ENCODE results near the gene TMEM80.

TMEM80 gene

GRCh38 chr11:662689-663274 is 32.8 kb upstream of the TMEM80 start:
- DNase-seq (ENCODE audit: low spot score): peak; percentile 83

GRCh38 chr11:665062-665703 is 30.4 kb upstream of the TMEM80 start:
- no peak for DNase-seq (ENCODE audit: low spot score)
- TF ChIP-seq CTCF (IDR thresholded peaks at IDR 0.05; ENCODE audit: borderline replicate concordance, control extremely low read depth, extremely low read depth, insufficient read depth, missing control alignments): no peak
- in situ Hi-C loops (cut with MboI; ENCODE audit: low sequenced_read_pairs, unreplicated experiment): no loop called here

More at GRCh38 chr11:662689-663274, 32.8 kb upstream of the TMEM80 start:
- TF ChIP-seq CTCF (IDR thresholded peaks at IDR 0.05; ENCODE audit: borderline replicate concordance, control extremely low read depth, extremely low read depth, insufficient read depth, missing control alignments): peak; percentile 68
- in situ Hi-C loops (cut with MboI; ENCODE audit: low sequenced_read_pairs, unreplicated experiment): no loop called here

- in situ Hi-C loops (cut with MboI; ENCODE audit: low sequenced_read_pairs, unreplicated experiment): no loop called here
- TF ChIP-seq CTCF (IDR thresholded peaks at IDR 0.05; ENCODE audit: borderline replicate concordance, control extremely low read depth, extremely low read depth, insufficient read depth, missing control alignments): no peak
- no peak for DNase-seq (ENCODE audit: low spot score)
Measured at GRCh38 chr11:665704-666281, 29.8 kb upstream of the TMEM80 start.

- in situ Hi-C loops (cut with MboI; ENCODE audit: low sequenced_read_pairs, unreplicated experiment): no loop called here
- TF ChIP-seq CTCF (IDR thresholded peaks at IDR 0.05; ENCODE audit: borderline replicate concordance, control extremely low read depth, extremely low read depth, insufficient read depth, missing control alignments): no peak
- no peak for DNase-seq (ENCODE audit: low spot score)
Measured at GRCh38 chr11:673866-674265, 21.8 kb upstream of the TMEM80 start.

- no peak for DNase-seq (ENCODE audit: low spot score)
- TF ChIP-seq CTCF (IDR thresholded peaks at IDR 0.05; ENCODE audit: borderline replicate concordance, control extremely low read depth, extremely low read depth, insufficient read depth, missing control alignments): no peak
- in situ Hi-C loops (cut with MboI; ENCODE audit: low sequenced_read_pairs, unreplicated experiment): no loop called here
Measured at GRCh38 chr11:674406-674805, 21.2 kb upstream of the TMEM80 start.

- in situ Hi-C loops (cut with MboI; ENCODE audit: low sequenced_read_pairs, unreplicated experiment): no loop called here
- TF ChIP-seq CTCF (IDR thresholded peaks at IDR 0.05; ENCODE audit: borderline replicate concordance, control extremely low read depth, extremely low read depth, insufficient read depth, missing control alignments): no peak
- DNase-seq (ENCODE audit: low spot score): no peak
Measured at GRCh38 chr11:678297-678696, 17.3 kb upstream of the TMEM80 start.

Data from GM13976 (cell line).